Trophoblast cell (in vitro differentiated cells and primary cell): ENCODE results near the gene ITGA5.

Source experiments
- DNase-seq, 2 donors: peaks; one replicate each; pipeline ENCODE4 v3.0.0-alpha.2; 2016
- H2AFZ ChIP-seq: 2 replicates; pipeline ENCODE4 v1.6.1; 2013; ENCODE audit warnings: low read length, moderate library complexity, mild to moderate bottlenecking; ENCODE audit not compliant: insufficient read depth, poor library complexity
- H2AK5ac ChIP-seq: 2 replicates; pipeline ENCODE4 v1.6.1; 2013; ENCODE audit warnings: mild to moderate bottlenecking, low read length
- H2BK120ac ChIP-seq: 2 replicates; pipeline ENCODE4 v1.6.1; 2013; ENCODE audit warnings: low read length, mild to moderate bottlenecking, moderate library complexity; ENCODE audit not compliant: insufficient read depth, poor library complexity
- H2BK12ac ChIP-seq: 2 replicates; pipeline ENCODE4 v1.6.1; 2013; ENCODE audit warnings: mild to moderate bottlenecking, low read length, moderate library complexity
- H2BK5ac ChIP-seq: 2 replicates; pipeline ENCODE4 v1.6.1; 2013; ENCODE audit warnings: low read length, low read depth, moderate library complexity, mild to moderate bottlenecking; ENCODE audit not compliant: poor library complexity
- H3K14ac ChIP-seq: 2 replicates; pipeline ENCODE4 v1.6.1; 2013; ENCODE audit warnings: mild to moderate bottlenecking, low read length
- H3K18ac ChIP-seq: 2 replicates; pipeline ENCODE4 v1.6.1; 2013; ENCODE audit warnings: mild to moderate bottlenecking, low read length
- H3K23ac ChIP-seq: 2 replicates; pipeline ENCODE4 v1.6.1; 2013; ENCODE audit warnings: low read length
- H3K27ac ChIP-seq: 2 replicates; pipeline ENCODE4 v1.5.1; 2013; ENCODE audit warnings: low read depth, mild to moderate bottlenecking, inconsistent platforms, low read length, moderate library complexity
- H3K27me3 ChIP-seq: 2 replicates; pipeline ENCODE4 v1.6.1; 2013; ENCODE audit warnings: inconsistent platforms, mild to moderate bottlenecking, low read length, moderate library complexity; ENCODE audit not compliant: insufficient read depth
- H3K36me3 ChIP-seq, 2 experiments: 1 replicate in 1 of 2; 2 replicates in 1 of 2; pipeline ENCODE4 v1.6.1; 2013; ENCODE audit warnings: low read length in 2 of 2, mild to moderate bottlenecking in 2 of 2, moderate library complexity in 1 of 2; ENCODE audit not compliant: insufficient read depth in 2 of 2, control insufficient read depth in 1 of 2
- H3K4ac ChIP-seq: 2 replicates; pipeline ENCODE4 v1.6.1; 2013; ENCODE audit warnings: low read depth, mild to moderate bottlenecking, low read length, moderate library complexity
- H3K4me1 ChIP-seq, 2 experiments: 1 replicate in 1 of 2; 2 replicates in 1 of 2; pipeline ENCODE4 v1.6.1; 2013; ENCODE audit warnings: low read length in 2 of 2, mild to moderate bottlenecking in 2 of 2, moderate library complexity in 1 of 2; ENCODE audit not compliant: insufficient read depth in 2 of 2, control insufficient read depth in 1 of 2
- H3K4me2 ChIP-seq: 2 replicates; pipeline ENCODE4 v1.6.1; 2013; ENCODE audit warnings: inconsistent platforms, mild to moderate bottlenecking, low read length, moderate library complexity
- H3K4me3 ChIP-seq: 2 replicates; pipeline ENCODE4 v1.5.1; 2013; ENCODE audit warnings: mild to moderate bottlenecking, low read depth, low read length, inconsistent platforms
- H3K79me1 ChIP-seq: one replicate; pipeline ENCODE4 v1.6.1; 2013; ENCODE audit warnings: low read length
- H3K79me2 ChIP-seq: 2 replicates; pipeline ENCODE4 v1.6.1; 2013; ENCODE audit warnings: low read length, mild to moderate bottlenecking; ENCODE audit not compliant: control insufficient read depth, insufficient read depth, poor library complexity
- H3K9ac ChIP-seq: 2 replicates; pipeline ENCODE4 v1.6.1; 2013; ENCODE audit warnings: mild to moderate bottlenecking, low read length
- H3K9me3 ChIP-seq: 2 replicates; pipeline ENCODE4 v1.6.1; 2013; ENCODE audit warnings: low read depth, mild to moderate bottlenecking, control low read depth, inconsistent platforms, low read length; ENCODE audit not compliant: insufficient read depth
- H4K12ac ChIP-seq: 2 replicates; pipeline ENCODE4 v1.6.1; 2013; ENCODE audit warnings: low read depth, mild to moderate bottlenecking, low read length, moderate library complexity
- H4K8ac ChIP-seq: 2 replicates; pipeline ENCODE4 v1.6.1; 2013; ENCODE audit warnings: low read depth, mild to moderate bottlenecking, low read length, moderate library complexity
- H4K91ac ChIP-seq: one replicate; pipeline ENCODE4 v1.6.1; 2013; ENCODE audit warnings: low read depth, mild to moderate bottlenecking, low read length, moderate library complexity
- WGBS: extraction: QIAGEN DNeasy Blood & Tissue Kit; methylation state at CpG from one replicate; pipeline ENCODE4 v1.1.7; 2013; ENCODE audit warnings: missing lambda C conversion rate; ENCODE audit not compliant: insufficient read length, insufficient coverage; ENCODE audit errors: extremely low coverage; 5-methylcytosine and 5-hydroxymethylcytosine counted together

ITGA5 gene

GRCh38 chr12:54409267-54409666, 9.8 kb downstream of the ITGA5 start:
- no peak for DNase-seq
- H3K79me1 ChIP-seq, result no peaks in the 10 kb centered on the region
- H2AK5ac ChIP-seq, result no peak overlapping the region
- H3K79me2 ChIP-seq, result no peaks in the 10 kb centered on the region
- no peak overlapping the region for H4K8ac ChIP-seq
- H2BK5ac ChIP-seq, result no peak overlapping the region
- H3K4me2 ChIP-seq, result no peak overlapping the region
- no peak overlapping the region for H4K91ac ChIP-seq
- no CpG with 5 or more reads among the region's 8 CpGs for WGBS
- peaks cover 0 to 11% of the 10 kb centered on the region in 2 experiments for H3K4me1 ChIP-seq
- no peak overlapping the region for H3K18ac ChIP-seq
- no peaks in the 10 kb centered on the region for H3K27me3 ChIP-seq
- peaks cover 4% of the 10 kb centered on the region for H3K9me3 ChIP-seq
- no peak overlapping the region for H2BK120ac ChIP-seq
- no peak overlapping the region for H3K14ac ChIP-seq
- no peak overlapping the region for H3K9ac ChIP-seq
- no peak overlapping the region for H2BK12ac ChIP-seq
- H3K27ac ChIP-seq, result no peak overlapping the region
- H2AFZ ChIP-seq, result no peak overlapping the region
- no peak overlapping the region for H3K4me3 ChIP-seq
- peaks cover 47 to 50% of the 10 kb centered on the region in 2 experiments for H3K36me3 ChIP-seq
- no peak overlapping the region for H3K23ac ChIP-seq
- no peak overlapping the region for H4K12ac ChIP-seq
- no peak overlapping the region for H3K4ac ChIP-seq

- no peak overlapping the region for H2BK120ac ChIP-seq
- H2AK5ac ChIP-seq, result no peak overlapping the region
- no CpG with 5 or more reads among the region's 5 CpGs for WGBS
- H4K12ac ChIP-seq, result no peak overlapping the region
- peaks cover 0 to 2% of the 10 kb centered on the region in 2 experiments for H3K4me1 ChIP-seq
- no peak overlapping the region for H3K27ac ChIP-seq
- no peak overlapping the region for H2BK12ac ChIP-seq
- no peak overlapping the region for H3K23ac ChIP-seq
- H2AFZ ChIP-seq, result no peak overlapping the region
- peaks cover 2% of the 10 kb centered on the region for H3K9me3 ChIP-seq
- no peak overlapping the region for H3K18ac ChIP-seq
- no peaks in the 10 kb centered on the region for H3K79me1 ChIP-seq
- H3K36me3 ChIP-seq, result peaks cover 63 to 66% of the 10 kb centered on the region in 2 experiments
- no peaks in the 10 kb centered on the region for H3K27me3 ChIP-seq
- no peak overlapping the region for H3K4me3 ChIP-seq
- H3K4me2 ChIP-seq, result no peak overlapping the region
- no peak overlapping the region for H4K8ac ChIP-seq
- H3K14ac ChIP-seq, result no peak overlapping the region
- DNase-seq, result no peak
- H4K91ac ChIP-seq, result no peak overlapping the region
- no peak overlapping the region for H3K9ac ChIP-seq
- H3K4ac ChIP-seq, result no peak overlapping the region
- no peak overlapping the region for H2BK5ac ChIP-seq
- H3K79me2 ChIP-seq, result no peaks in the 10 kb centered on the region
Measured at GRCh38 chr12:54407183-54407905, 11.7 kb downstream of the ITGA5 start.

- H3K4me3 ChIP-seq, result no peak overlapping the region
- no peak overlapping the region for H4K91ac ChIP-seq
- no peak overlapping the region for H3K23ac ChIP-seq
- peaks cover 2% of the 10 kb centered on the region for H3K9me3 ChIP-seq
- H3K36me3 ChIP-seq, result peaks cover 71 to 75% of the 10 kb centered on the region in 2 experiments
- no peak overlapping the region for H4K12ac ChIP-seq
- H2AFZ ChIP-seq, result no peak overlapping the region
- no peak overlapping the region for H2BK12ac ChIP-seq
- H2BK5ac ChIP-seq, result no peak overlapping the region
- no peak overlapping the region for H3K18ac ChIP-seq
- H3K4ac ChIP-seq, result no peak overlapping the region
- H3K4me1 ChIP-seq, result no peaks in the 10 kb centered on the region
- no peak overlapping the region for H2BK120ac ChIP-seq
- no peaks in the 10 kb centered on the region for H3K79me2 ChIP-seq
- H3K27ac ChIP-seq, result no peak overlapping the region
- H3K9ac ChIP-seq, result no peak overlapping the region
- no peak for DNase-seq
- no peak overlapping the region for H3K14ac ChIP-seq
- no CpG with 5 or more reads among the region's 7 CpGs for WGBS
- no peaks in the 10 kb centered on the region for H3K79me1 ChIP-seq
- H4K8ac ChIP-seq, result no peak overlapping the region
- no peaks in the 10 kb centered on the region for H3K27me3 ChIP-seq
- H2AK5ac ChIP-seq, result no peak overlapping the region
- no peak overlapping the region for H3K4me2 ChIP-seq
Measured at GRCh38 chr12:54405573-54405972, 13.5 kb downstream of the ITGA5 start.

- no peak overlapping the region for H3K4me2 ChIP-seq
- no peak overlapping the region for H2AFZ ChIP-seq
- no peak overlapping the region for H3K27ac ChIP-seq
- H3K4ac ChIP-seq, result no peak overlapping the region
- no peak overlapping the region for H4K8ac ChIP-seq
- no peak overlapping the region for H2BK12ac ChIP-seq
- no peak overlapping the region for H2AK5ac ChIP-seq
- no peak overlapping the region for H3K4me3 ChIP-seq
- no peak overlapping the region for H2BK5ac ChIP-seq
- no peak overlapping the region for H3K23ac ChIP-seq
- no peak overlapping the region for H4K12ac ChIP-seq
- H4K91ac ChIP-seq, result no peak overlapping the region
- no peaks in the 10 kb centered on the region for H3K79me2 ChIP-seq
- H3K18ac ChIP-seq, result no peak overlapping the region
- H3K9ac ChIP-seq, result no peak overlapping the region
- no peaks in the 10 kb centered on the region for H3K79me1 ChIP-seq
- no peak for DNase-seq
- H3K27me3 ChIP-seq, result no peaks in the 10 kb centered on the region
- peaks cover 2% of the 10 kb centered on the region for H3K9me3 ChIP-seq
- no peak overlapping the region for H2BK120ac ChIP-seq
- no peaks in the 10 kb centered on the region for H3K4me1 ChIP-seq
- H3K36me3 ChIP-seq, result peaks cover 73 to 77% of the 10 kb centered on the region in 2 experiments
- H3K14ac ChIP-seq, result no peak overlapping the region
- WGBS, result no CpG with 5 or more reads among the region's 10 CpGs
Measured at GRCh38 chr12:54405106-54405505, 14.0 kb downstream of the ITGA5 start.
